GM21381 (cell line): ENCODE data around the gene ITGB1BP2.
"Not testable (repeated sequence)": the region's sequence is repeated elsewhere in the genome, so short reads cannot be mapped to it uniquely, and the experiment has no call there.

Source experiments
- ATAC-seq: cut with Tn5 transposase; IDR thresholded peaks from one replicate; pipeline ENCODE4 v1.9.1; 2021; ENCODE audit warnings: mild to moderate bottlenecking, moderate library complexity; ENCODE audit not compliant: unreplicated experiment

The ITGB1BP2 gene

GRCh38 chrX:71300495-71300894 lies 1.1 kb upstream of the ITGB1BP2 start:
- ATAC-seq, result not testable (repeated sequence)

GRCh38 chrX:71302461-71303213 lies 1.1 kb downstream of the ITGB1BP2 start:
- ATAC-seq, result no peak

GRCh38 chrX:71304561-71304960 lies 3.0 kb downstream of the ITGB1BP2 start:
- ATAC-seq, result no peak

DNA sequence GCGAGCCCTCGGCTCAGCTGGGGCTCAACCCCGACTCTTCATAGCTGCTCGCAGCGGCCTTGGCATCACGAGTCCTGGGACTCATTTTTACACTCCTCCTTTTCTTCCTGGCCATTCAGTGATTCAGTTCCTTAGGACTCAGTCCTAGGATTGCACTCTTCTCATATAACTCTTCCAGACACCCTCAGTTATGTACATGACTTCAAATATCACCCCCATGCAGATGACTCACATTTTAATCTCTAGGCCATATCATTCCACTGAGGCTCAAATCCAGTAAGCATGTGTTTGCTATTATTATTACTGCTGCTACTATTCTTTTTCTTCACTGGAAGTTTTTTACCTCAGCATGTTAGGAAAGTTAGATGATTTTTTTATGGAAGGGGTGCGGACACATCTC lies 14.4 kb downstream of the ITGB1BP2 start:
- ATAC-seq, result no peak

DNA sequence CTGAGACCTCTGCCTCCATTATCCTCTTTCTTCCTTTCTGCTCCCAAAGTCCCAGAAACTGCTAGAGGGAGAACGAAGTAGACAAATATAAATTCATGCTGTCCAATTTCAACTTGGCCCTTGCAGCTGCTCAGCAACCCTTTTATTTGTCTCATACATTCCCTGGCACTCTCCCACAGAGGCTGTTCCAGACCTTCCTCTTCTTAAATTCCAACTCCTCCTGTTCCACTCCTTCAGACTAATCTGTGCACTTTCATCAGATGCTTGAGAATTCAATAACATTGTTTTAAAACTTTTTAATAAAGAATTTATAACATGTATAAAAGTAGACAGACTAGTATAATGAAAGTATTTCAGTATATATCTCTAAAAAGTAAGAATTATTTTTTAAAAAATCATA lies 15.4 kb downstream of the ITGB1BP2 start:
- not testable (repeated sequence) for ATAC-seq

- no peak for ATAC-seq
Observed at GRCh38 chrX:71320126-71320525, 18.6 kb downstream of the ITGB1BP2 start.

DNA sequence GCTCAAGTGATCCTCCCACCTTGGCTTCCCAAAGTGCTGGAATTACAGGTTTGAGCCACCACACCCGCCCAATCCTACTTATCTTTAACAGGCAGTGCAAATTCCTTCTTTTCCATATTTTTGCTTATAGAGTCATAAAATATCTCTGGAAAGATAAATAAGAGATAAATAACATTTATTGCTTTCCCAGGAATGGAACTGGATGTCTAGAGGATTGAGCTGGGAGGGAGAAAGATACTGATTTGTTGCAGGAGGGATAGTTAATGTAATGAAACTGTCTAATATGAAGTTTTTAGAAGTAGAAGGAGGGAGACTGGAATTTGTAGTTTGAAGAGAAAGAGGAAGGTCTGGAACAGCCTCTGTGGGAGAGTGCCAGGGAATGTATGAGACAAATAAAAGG lies 20.2 kb downstream of the ITGB1BP2 start:
- no peak for ATAC-seq

GRCh38 chrX:71324452-71324851 lies 22.9 kb downstream of the ITGB1BP2 start:
- ATAC-seq, result not testable (repeated sequence)

GRCh38 chrX:71326394-71326793 lies 24.8 kb downstream of the ITGB1BP2 start:
- no peak for ATAC-seq

GRCh38 chrX:71349151-71349665 lies 47.7 kb downstream of the ITGB1BP2 start:
- not testable (repeated sequence) for ATAC-seq

- ATAC-seq, result not testable (repeated sequence)
Observed at GRCh38 chrX:71349867-71350266, 48.3 kb downstream of the ITGB1BP2 start.

DNA sequence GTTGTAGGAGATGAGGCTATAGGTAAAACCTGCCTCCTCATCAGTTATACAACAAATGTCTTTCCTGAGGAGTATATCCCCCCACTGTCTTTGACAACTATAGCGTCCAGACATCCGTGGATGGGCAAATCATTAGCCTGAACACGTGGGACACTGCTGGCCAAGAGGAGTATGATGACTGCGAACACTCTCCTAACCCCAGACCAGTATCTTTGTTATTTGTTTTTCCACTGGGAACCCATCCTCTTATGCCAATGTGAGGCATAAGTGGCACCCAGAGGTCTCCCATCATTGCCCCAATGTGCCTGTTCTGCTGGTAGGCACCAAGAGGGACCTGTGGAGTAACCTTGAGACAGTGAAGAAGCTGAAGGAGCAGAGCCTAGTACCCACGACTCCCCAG lies 50.9 kb downstream of the ITGB1BP2 start:
- ATAC-seq, result not testable (repeated sequence)
